Neural cell (in vitro differentiated cells): ENCODE measurements around the gene SH3GL2. TPM values are rescaled to one million over a fixed set of nuclear protein-coding genes. Genes with fewer than 3 reads are reported as not detected.

Source experiments
- H2AFZ ChIP-seq: fragments of 200-600, 300-800 bp; sonication (generic), shearing (Covaris generic); 2 replicates; pipeline ENCODE4 v1.6.0; 2014; ENCODE audit warnings: low read depth, mild to moderate bottlenecking, antibody characterized with exemption, low read length, moderate library complexity
- H3F3A ChIP-seq: fragments of 200-600 bp; shearing (Covaris generic); 2 replicates; pipeline ENCODE4 v1.6.1; 2016; ENCODE audit warnings: mild to moderate bottlenecking, moderate library complexity, mixed read lengths, antibody characterized with exemption, low read length; ENCODE audit not compliant: insufficient read depth, poor library complexity, severe bottlenecking
- H3K27ac ChIP-seq: fragments of 200-600, 300-800 bp; sonication (generic), shearing (Covaris generic); 2 replicates; pipeline ENCODE4 v1.5.1; 2014; ENCODE audit warnings: mild to moderate bottlenecking, low read length, moderate library complexity
- H3K27me3 ChIP-seq: fragments of 300-800, 200-600 bp; sonication (generic), shearing (Covaris generic); 2 replicates; pipeline ENCODE4 v1.6.0; 2014; ENCODE audit warnings: mild to moderate bottlenecking, low read depth, low read length, moderate library complexity; ENCODE audit not compliant: insufficient read depth
- H3K36me3 ChIP-seq: fragments of 300-800, 200-600 bp; sonication (generic), shearing (Covaris generic); 2 replicates; pipeline ENCODE4 v1.5.1; 2014; ENCODE audit warnings: mild to moderate bottlenecking, antibody characterized with exemption, low read length, moderate library complexity; ENCODE audit not compliant: insufficient read depth
- H3K4me2 ChIP-seq: fragments of 300-800, 200-600 bp; sonication (generic), shearing (Covaris generic); 2 replicates; pipeline ENCODE4 v1.6.0; 2014; ENCODE audit warnings: mild to moderate bottlenecking, low read length
- H3K4me3 ChIP-seq: fragments of 300-800, 200-600 bp; sonication (generic), shearing (Covaris generic); 2 replicates; pipeline ENCODE4 v1.5.1; 2014; ENCODE audit warnings: mild to moderate bottlenecking, low read length, moderate library complexity
- H3K79me2 ChIP-seq: fragments of 200-600 bp; shearing (Covaris generic); replicated peaks from 2 replicates; pipeline ENCODE4 v1.6.0; 2014; ENCODE audit warnings: mild to moderate bottlenecking, low read length, moderate library complexity; ENCODE audit not compliant: insufficient read depth
- H3K9ac ChIP-seq: fragments of 300-800, 200-600 bp; sonication (generic), shearing (Covaris generic); 2 replicates; pipeline ENCODE4 v1.6.1; 2016; ENCODE audit warnings: mild to moderate bottlenecking, low read length, mixed read lengths
- H3K9me2 ChIP-seq: fragments of 200-600 bp; shearing (Covaris generic); 2 replicates; pipeline ENCODE4 v1.6.1; 2016; ENCODE audit warnings: mild to moderate bottlenecking, low read length, mixed read lengths; ENCODE audit not compliant: insufficient read depth
- H3K9me3 ChIP-seq: fragments of 200-600, 300-800 bp; sonication (generic), shearing (Covaris generic); 2 replicates; pipeline ENCODE4 v1.6.1; 2016; ENCODE audit warnings: mild to moderate bottlenecking, mixed run types, low read length, moderate library complexity, mixed read lengths
- H4K20me1 ChIP-seq: fragments of 200-600 bp; shearing (Covaris generic); 2 replicates; pipeline ENCODE4 v1.6.1; 2016; ENCODE audit warnings: mild to moderate bottlenecking, mixed run types; ENCODE audit not compliant: insufficient read depth
- EP300 ChIP-seq: fragments of 450-650 bp; conservative IDR thresholded peaks from 2 replicates; pipeline ENCODE4 v1.6.1; 2014; ENCODE audit warnings: antibody characterized with exemption, mild to moderate bottlenecking, moderate library complexity; ENCODE audit not compliant: poor library complexity, severe bottlenecking
- EZH2 ChIP-seq: fragments of 200-600, 300-800 bp; shearing (Covaris generic), sonication (generic); IDR thresholded peaks from 2 replicates; pipeline ENCODE4 v1.6.1; 2014; ENCODE audit warnings: antibody characterized with exemption, low read length, borderline replicate concordance, mild to moderate bottlenecking; ENCODE audit not compliant: insufficient read depth, poor library complexity, severe bottlenecking
- MXI1 ChIP-seq: fragments of 450-650 bp; conservative IDR thresholded peaks from 2 replicates; pipeline ENCODE4 v1.6.1; 2014; ENCODE audit warnings: antibody characterized with exemption, mild to moderate bottlenecking; ENCODE audit not compliant: poor library complexity, severe bottlenecking
- POLR2AphosphoS5 ChIP-seq: IDR thresholded peaks from 2 replicates; pipeline ENCODE4 v1.6.1; 2012
- RAD21 ChIP-seq: fragments of 450-650 bp; conservative IDR thresholded peaks from 2 replicates; pipeline ENCODE4 v1.6.1; 2014; ENCODE audit warnings: antibody characterized with exemption, mild to moderate bottlenecking, moderate library complexity
- SMC3 ChIP-seq: fragments of 450-650 bp; conservative IDR thresholded peaks from 2 replicates; pipeline ENCODE4 v1.6.1; 2014; ENCODE audit warnings: antibody characterized with exemption, mild to moderate bottlenecking, moderate library complexity; ENCODE audit not compliant: poor library complexity
- TAF1 ChIP-seq: IDR thresholded peaks from 2 replicates; pipeline ENCODE4 v1.6.1; 2012; ENCODE audit warnings: low read depth
- polyA plus RNA-seq: library from polyadenylated mRNA; depleted of rRNA; stranded (reverse); fragments of >200 nt; gene quantifications from 2 replicates; pipeline ENCODE4 v1.2.3, GENCODE V29; 2014
- TF ChIP-seq, protein P1 (sequence below): IDR thresholded peaks from 2 replicates; pipeline ENCODE4 v1.6.1; 2012; ENCODE audit warnings: borderline replicate concordance
- TF ChIP-seq, protein P2 (sequence below): fragments of 450-650 bp; IDR thresholded peaks from 2 replicates; pipeline ENCODE4 v1.5.1; 2014; ENCODE audit warnings: antibody characterized with exemption, mild to moderate bottlenecking, moderate library complexity; ENCODE audit not compliant: poor library complexity, severe bottlenecking

SH3GL2 gene
- polyA plus RNA-seq, 1 donor from 2014 or later, result 13.5 TPM

DNA sequence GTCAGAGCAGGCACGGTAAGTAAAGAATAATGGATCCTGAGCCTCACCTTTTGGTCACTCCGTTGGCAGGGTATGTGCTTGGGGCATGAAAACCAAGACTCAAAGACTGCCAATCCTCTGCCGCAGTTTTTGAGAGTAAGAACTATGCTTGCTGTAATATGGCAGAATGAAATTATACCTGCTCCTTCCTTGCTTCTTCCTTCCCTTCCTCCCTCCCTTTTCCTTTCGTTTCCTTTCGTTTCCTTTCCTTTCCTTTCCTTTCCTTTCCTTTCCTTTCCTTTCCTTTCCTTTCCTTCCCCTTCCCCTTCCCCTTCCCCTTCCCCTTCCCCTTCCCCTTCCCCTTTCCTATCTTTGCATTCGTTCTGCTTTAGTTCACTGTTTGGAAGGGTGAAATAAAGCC, 43.9 kb downstream of the SH3GL2 start:
- no peak for TF ChIP-seq POLR2AphosphoS5
- no peak for TF ChIP-seq SMC3
- no peak for TF ChIP-seq EP300
- no peak for TF ChIP-seq RAD21
- TF ChIP-seq, protein P1, sequence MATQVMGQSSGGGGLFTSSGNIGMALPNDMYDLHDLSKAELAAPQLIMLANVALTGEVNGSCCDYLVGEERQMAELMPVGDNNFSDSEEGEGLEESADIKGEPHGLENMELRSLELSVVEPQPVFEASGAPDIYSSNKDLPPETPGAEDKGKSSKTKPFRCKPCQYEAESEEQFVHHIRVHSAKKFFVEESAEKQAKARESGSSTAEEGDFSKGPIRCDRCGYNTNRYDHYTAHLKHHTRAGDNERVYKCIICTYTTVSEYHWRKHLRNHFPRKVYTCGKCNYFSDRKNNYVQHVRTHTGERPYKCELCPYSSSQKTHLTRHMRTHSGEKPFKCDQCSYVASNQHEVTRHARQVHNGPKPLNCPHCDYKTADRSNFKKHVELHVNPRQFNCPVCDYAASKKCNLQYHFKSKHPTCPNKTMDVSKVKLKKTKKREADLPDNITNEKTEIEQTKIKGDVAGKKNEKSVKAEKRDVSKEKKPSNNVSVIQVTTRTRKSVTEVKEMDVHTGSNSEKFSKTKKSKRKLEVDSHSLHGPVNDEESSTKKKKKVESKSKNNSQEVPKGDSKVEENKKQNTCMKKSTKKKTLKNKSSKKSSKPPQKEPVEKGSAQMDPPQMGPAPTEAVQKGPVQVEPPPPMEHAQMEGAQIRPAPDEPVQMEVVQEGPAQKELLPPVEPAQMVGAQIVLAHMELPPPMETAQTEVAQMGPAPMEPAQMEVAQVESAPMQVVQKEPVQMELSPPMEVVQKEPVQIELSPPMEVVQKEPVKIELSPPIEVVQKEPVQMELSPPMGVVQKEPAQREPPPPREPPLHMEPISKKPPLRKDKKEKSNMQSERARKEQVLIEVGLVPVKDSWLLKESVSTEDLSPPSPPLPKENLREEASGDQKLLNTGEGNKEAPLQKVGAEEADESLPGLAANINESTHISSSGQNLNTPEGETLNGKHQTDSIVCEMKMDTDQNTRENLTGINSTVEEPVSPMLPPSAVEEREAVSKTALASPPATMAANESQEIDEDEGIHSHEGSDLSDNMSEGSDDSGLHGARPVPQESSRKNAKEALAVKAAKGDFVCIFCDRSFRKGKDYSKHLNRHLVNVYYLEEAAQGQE, result no peak
- no peak for TF ChIP-seq TAF1
- TF ChIP-seq EZH2, result no peak
- no peak for TF ChIP-seq MXI1
- TF ChIP-seq, protein P2, sequence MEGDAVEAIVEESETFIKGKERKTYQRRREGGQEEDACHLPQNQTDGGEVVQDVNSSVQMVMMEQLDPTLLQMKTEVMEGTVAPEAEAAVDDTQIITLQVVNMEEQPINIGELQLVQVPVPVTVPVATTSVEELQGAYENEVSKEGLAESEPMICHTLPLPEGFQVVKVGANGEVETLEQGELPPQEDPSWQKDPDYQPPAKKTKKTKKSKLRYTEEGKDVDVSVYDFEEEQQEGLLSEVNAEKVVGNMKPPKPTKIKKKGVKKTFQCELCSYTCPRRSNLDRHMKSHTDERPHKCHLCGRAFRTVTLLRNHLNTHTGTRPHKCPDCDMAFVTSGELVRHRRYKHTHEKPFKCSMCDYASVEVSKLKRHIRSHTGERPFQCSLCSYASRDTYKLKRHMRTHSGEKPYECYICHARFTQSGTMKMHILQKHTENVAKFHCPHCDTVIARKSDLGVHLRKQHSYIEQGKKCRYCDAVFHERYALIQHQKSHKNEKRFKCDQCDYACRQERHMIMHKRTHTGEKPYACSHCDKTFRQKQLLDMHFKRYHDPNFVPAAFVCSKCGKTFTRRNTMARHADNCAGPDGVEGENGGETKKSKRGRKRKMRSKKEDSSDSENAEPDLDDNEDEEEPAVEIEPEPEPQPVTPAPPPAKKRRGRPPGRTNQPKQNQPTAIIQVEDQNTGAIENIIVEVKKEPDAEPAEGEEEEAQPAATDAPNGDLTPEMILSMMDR, result no peak
- Histone ChIP-seq H3K79me2 (no peaks in the 10 kb centered on the region), H4K20me1 (no peaks in the 10 kb centered on the region), H3F3A (no peaks in the 10 kb centered on the region), H3K27ac (no peak overlapping the region), H3K4me2 (no peak overlapping the region), H3K36me3 (no peaks in the 10 kb centered on the region), H3K9me2 (no peaks in the 10 kb centered on the region), H3K9me3 (no peaks in the 10 kb centered on the region), H3K9ac (no peak overlapping the region), H3K27me3 (no peaks in the 10 kb centered on the region), H2AFZ (no peak overlapping the region), H3K4me3 (no peak overlapping the region)

DNA sequence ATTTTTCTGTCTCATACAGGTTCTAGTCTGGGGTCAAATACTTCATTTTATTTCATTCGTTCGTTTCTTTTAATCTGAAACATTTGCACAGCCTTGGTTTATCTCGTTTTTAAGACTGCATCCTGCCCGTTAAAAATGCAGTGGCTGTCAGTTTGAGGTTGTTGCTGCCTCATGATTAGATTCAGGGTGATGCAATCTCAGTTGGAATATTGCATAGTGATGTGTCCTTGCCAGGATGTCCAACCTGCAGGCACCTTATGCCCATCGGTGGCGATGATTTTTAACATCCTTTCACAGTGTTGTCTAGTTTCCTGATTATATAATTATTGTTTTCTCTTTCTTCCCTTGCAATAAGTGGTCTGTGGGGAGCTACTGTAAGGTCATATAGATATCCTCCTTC, 45.1 kb downstream of the SH3GL2 start:
- no peaks in the 10 kb centered on the region for H3K79me2 ChIP-seq
- H3K9me3 ChIP-seq, result no peaks in the 10 kb centered on the region
- H3K27me3 ChIP-seq, result no peaks in the 10 kb centered on the region
- no peak overlapping the region for H3K4me3 ChIP-seq
- no peak overlapping the region for H3K9ac ChIP-seq
- no peak for TF ChIP-seq RAD21
- no peak for TF ChIP-seq SMC3
- no peak for TF ChIP-seq TAF1
- H3K27ac ChIP-seq, result no peak overlapping the region
- no peaks in the 10 kb centered on the region for H3K9me2 ChIP-seq
- H3K4me2 ChIP-seq, result no peak overlapping the region
- H2AFZ ChIP-seq, result no peak overlapping the region
- H3K36me3 ChIP-seq, result no peaks in the 10 kb centered on the region
- H3F3A ChIP-seq, result no peaks in the 10 kb centered on the region
- no peaks in the 10 kb centered on the region for H4K20me1 ChIP-seq

DNA sequence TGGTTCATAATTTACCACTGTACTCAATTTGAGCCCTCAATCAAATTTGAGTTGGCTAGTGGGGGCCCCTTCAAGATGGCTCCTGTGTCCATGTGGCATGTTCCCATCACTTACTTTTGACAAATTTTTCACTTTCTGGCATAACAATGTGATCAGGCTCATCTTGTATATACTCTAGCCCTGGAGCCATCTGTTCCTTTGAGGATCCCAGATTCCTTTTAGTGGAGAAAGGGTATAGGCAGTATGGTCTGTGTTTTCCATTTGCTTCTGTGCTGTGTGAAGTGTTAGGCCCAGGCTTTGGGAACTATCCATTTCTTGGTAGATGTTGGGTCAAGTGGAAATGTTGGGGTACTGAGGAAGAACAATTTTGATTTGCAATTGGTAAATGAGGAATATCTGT, 45.7 kb downstream of the SH3GL2 start:
- H3K36me3 ChIP-seq, result no peaks in the 10 kb centered on the region
- H3K27ac ChIP-seq, result no peak overlapping the region
- no peak overlapping the region for H3K9ac ChIP-seq
- no peaks in the 10 kb centered on the region for H3K79me2 ChIP-seq
- no peak overlapping the region for H3K4me2 ChIP-seq
- no peaks in the 10 kb centered on the region for H3K27me3 ChIP-seq
- H3K4me3 ChIP-seq, result no peak overlapping the region
- H4K20me1 ChIP-seq, result no peaks in the 10 kb centered on the region
- no peak for TF ChIP-seq TAF1
- no peak for TF ChIP-seq EZH2
- TF ChIP-seq POLR2AphosphoS5, result no peak
- TF ChIP-seq EP300, result no peak
- no peak for TF ChIP-seq RAD21
- TF ChIP-seq, protein P1, result no peak
- TF ChIP-seq SMC3, result no peak
- TF ChIP-seq, protein P2, result no peak
- no peak for TF ChIP-seq MXI1
- H3K9me3 ChIP-seq, result no peaks in the 10 kb centered on the region
- H3F3A ChIP-seq, result no peaks in the 10 kb centered on the region
- no peak overlapping the region for H2AFZ ChIP-seq
- no peaks in the 10 kb centered on the region for H3K9me2 ChIP-seq
